Activated naive CD8-positive, alpha-beta T cell treated with anti-CD3 and anti-CD28 coated beads, Interleukin-2, amount 50 U/mL, for 16 hours (primary cell): Measurements from ENCODE around the gene MARVELD3.
"Not testable (repeated sequence)": the region's sequence is repeated elsewhere in the genome, so short reads cannot be mapped to it uniquely, and the experiment has no call there.

ENCODE experiments used
- DNase-seq: peaks from one replicate; pipeline ENCODE4 v3.0.0-alpha.2; 2020; ENCODE audit warnings: low read depth, low spot score

MARVELD3 gene

DNA sequence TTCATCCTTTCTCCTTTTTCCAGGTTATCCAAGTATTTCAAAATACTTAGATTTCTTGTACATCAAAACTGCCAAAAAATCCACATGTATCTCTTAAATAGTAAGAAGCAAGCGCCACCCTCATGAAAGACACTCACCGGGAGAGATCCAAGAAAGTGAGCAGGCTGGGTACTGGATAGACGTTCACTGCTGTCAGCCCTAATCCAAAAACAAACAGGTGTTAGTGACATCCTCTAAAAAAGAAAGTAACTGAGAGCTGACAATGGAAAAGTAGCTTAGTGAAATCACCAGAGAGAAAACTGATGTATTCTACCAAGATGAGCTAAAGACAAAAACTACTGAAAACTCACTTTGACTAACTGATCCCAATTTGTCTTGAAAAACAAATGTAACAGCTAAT lies 46.1 kb downstream of the MARVELD3 start:
- no peak for DNase-seq

DNA sequence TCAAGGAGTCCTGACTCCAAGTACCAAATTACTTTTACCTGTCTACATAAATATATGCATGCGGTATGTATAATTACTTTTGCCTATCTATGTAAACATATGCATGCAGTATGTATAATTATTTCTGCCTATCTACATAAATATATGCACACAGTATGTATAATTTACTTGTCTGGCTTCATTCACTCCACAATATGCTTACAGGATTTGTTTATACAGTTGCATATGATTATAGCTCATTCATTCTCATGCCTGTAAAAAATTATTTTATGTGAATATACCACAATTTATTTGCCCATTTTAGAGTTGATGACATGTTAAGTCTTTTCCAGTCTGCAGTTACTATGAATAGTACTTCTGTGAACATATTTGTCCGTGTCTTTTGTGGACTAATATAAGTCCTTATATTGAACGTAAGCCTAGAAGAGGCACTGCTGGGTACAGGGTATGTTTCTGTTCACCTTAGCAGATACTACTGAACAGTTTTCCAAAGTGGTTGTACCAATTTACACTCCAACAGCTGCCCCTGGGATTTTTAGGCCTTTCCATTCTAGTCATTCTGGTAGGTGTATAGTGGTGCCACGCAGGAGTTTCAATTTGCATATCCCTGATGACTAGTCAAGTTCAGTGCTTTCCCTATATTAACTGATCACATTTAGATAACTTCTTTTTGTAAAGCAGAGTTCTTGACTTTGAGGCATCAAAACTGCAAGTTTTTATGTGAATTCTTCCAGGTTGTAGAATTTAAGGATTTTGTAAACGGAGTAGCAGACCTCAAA lies 47.0 kb downstream of the MARVELD3 start:
- no peak for DNase-seq

DNA sequence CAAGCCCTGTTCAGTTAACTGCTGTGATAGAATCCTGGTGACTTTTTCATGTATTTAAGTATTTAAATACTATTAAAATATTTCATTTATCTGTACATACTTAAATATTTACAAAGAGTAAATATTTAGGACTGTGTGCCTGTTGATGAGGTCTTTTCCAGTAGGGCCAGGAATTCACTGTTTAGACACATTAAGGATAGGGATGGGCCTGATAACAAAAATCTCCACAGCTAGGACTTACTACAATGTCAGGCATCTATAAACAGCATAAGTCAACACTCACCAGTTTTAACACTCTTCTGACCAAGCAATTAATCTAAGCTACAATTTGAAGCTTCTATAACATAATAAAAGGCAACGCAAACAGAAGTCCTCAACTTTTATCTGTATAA lies 47.6 kb downstream of the MARVELD3 start:
- DNase-seq, result no peak

DNA sequence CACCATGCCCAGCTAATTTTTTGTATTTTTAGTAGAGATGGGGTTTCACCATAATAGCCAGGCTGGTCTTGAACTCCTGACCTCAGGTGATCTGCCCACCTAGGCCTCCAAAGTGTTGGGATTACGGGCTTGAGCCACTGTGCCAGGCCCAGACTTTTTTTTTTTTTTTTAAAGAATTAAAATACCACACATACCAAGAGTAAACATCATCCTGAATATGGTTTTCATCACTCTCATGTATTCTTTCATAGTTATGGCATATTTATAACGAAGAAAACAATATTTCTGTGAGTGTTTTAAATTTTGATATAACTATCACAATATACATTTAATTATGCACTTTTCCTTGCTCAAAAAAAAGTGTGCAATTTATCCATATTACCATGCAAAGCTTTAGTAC lies 48.2 kb downstream of the MARVELD3 start:
- no peak for DNase-seq

DNA sequence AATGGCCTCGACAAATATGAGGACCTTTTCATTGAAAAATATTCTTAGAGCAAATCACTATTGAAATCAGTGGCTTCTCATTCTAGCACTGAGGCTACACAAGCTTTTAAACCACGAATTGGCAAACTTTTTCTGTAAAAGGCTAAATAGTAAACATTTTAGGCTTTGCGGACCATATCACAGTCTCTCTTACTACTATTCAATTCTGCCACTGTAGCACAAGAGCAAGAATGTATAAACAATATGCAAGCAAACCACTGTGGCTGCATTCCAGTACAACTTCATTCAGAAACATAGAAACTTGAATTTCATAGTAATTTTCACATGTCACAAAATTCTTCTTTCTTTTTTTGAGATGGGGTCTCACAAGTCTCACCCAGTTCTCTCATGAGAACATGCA lies 49.4 kb downstream of the MARVELD3 start:
- DNase-seq, result no peak

DNA sequence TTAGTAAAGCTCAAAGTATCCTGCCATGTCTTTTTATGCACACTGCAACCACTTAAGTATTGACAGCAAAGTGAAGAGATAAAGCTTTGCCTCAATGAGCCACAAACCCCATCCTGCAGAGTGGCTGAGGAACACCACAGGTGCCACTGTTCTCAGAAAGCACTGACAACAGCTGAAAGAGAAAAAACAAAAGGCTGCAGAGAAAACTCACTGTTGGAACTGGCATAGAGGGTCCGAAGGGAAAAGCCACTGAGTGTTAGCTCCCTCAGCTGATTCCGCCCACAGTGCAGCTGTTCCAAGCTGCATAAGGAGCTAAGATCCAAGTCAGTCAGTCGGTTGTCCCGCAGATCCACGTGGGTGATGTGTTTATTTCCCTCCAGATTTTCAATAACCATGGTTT lies 50.3 kb downstream of the MARVELD3 start:
- no peak for DNase-seq

DNA sequence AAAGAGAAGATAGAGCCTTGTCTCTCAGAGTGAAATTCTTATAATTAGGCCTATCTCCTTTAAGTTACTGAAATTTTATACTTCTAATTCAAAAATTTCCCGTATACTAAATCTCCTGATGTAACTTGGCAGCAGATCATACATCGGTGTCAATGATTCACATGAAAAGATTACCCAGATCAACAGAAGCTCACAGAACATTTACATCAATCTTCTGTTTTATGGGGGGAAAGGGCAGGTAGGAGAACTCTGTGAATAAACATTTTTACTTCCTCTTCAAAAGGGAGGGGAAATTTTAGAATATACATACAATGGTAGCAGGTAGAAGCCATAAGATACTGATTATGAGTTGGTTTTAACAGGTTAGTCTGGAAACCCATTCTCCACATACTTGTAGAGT lies 55.4 kb downstream of the MARVELD3 start:
- DNase-seq, result no peak

DNA sequence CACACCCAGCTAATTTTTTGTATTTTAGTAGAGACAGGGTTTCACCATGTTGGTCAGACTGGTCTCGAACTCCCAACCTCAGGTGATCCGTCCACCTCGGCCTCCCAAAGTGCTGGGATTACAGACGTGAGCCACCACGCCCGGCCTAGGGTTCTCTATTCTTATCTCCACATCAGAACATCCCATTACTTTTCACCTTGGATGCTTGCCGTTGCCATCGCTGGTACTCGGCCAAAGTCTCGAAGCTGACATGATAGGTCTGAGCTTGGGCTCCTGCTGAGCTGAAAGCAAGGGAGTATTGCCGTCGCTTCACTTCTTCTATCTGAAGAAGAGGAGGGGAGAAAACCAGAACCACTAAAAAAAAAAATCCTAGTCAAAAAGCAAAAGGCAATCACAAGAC lies 58.3 kb downstream of the MARVELD3 start:
- DNase-seq, result not testable (repeated sequence)
